Spleen (tissue), 11 donors: ENCODE results near the gene HDAC4. TPM values are rescaled to one million over a fixed set of nuclear protein-coding genes. Genes with fewer than 3 reads are reported as not detected.

Source experiments
- DNase-seq: peaks from one replicate; pipeline ENCODE4 v3.0.0-alpha.2; 2020
- H3K27ac ChIP-seq, 8 donors: fragments of 200-600 bp; sonication (generic) in 7 of 8; 1 replicate in 4 of 8; 2 replicates in 4 of 8; pipeline versions ENCODE4 v1.5.0 to v1.8.0; 2016 to 2021; ENCODE audit warnings: inconsistent platforms in 4 of 8, mild to moderate bottlenecking in 4 of 8, moderate library complexity in 1 of 8
- H3K27me3 ChIP-seq, 7 donors: fragments of 200-600 bp; sonication (generic) in 6 of 7; replicated peaks in 1 of 7; 1 replicate in 4 of 7; 2 replicates in 3 of 7; pipeline versions ENCODE4 v1.5.0 to v1.8.0; 2016 to 2021; ENCODE audit warnings: inconsistent platforms in 3 of 7, mild to moderate bottlenecking in 1 of 7
- H3K36me3 ChIP-seq, 6 donors: fragments of 200-600 bp; sonication (generic) in 5 of 6; 1 replicate in 4 of 6; 2 replicates in 2 of 6; pipeline versions ENCODE4 v1.5.0 to v1.8.0; 2016 to 2021; ENCODE audit warnings: inconsistent platforms in 2 of 6
- H3K4me1 ChIP-seq, 6 donors: fragments of 200-600 bp; sonication (generic) in 5 of 6; 1 replicate in 3 of 6; 2 replicates in 3 of 6; pipeline versions ENCODE4 v1.5.0 to v1.8.0; 2016 to 2021; ENCODE audit warnings: inconsistent platforms in 3 of 6
- H3K4me3 ChIP-seq, 8 donors: fragments of 200-600 bp; sonication (generic) in 7 of 8; 1 replicate in 4 of 8; 2 replicates in 4 of 8; pipeline versions ENCODE4 v1.5.0 to v1.8.0; 2016 to 2021; ENCODE audit warnings: inconsistent platforms in 4 of 8, mild to moderate bottlenecking in 4 of 8, moderate library complexity in 2 of 8
- H3K9me3 ChIP-seq, 8 donors: fragments of 200-600 bp; sonication (generic) in 7 of 8; 1 replicate in 4 of 8; 2 replicates in 4 of 8; pipeline versions ENCODE4 v1.5.0 to v1.8.0; 2016 to 2021; ENCODE audit warnings: inconsistent platforms in 4 of 8
- CTCF ChIP-seq, 11 experiments: fragments of 200-600 bp in 7 of 11; fragments of 450-650 bp in 4 of 11; sonication (generic) in 4 of 11; IDR thresholded peaks in 8 of 11; conservative IDR thresholded peaks in 3 of 11; 1 replicate in 7 of 11; 2 replicates in 4 of 11; pipeline versions ENCODE4 v1.4.0 to v1.8.0; 2016 to 2021; ENCODE audit warnings: antibody characterized with exemption in 11 of 11, inconsistent platforms in 4 of 11, mild to moderate bottlenecking in 1 of 11
- POLR2A ChIP-seq, 3 donors: fragments of 450-650 bp; IDR thresholded peaks; one replicate each; pipeline ENCODE4 v1.5.1; 2017; ENCODE audit warnings: antibody characterized with exemption in 3 of 3, mild to moderate bottlenecking in 1 of 3
- POLR2AphosphoS5 ChIP-seq, 3 donors: sonication (generic); formaldehyde crosslinking; IDR thresholded peaks; one replicate each; pipeline ENCODE4 v1.5.1; 2017; ENCODE audit warnings: antibody characterized with exemption in 3 of 3
- WGBS, 5 donors: extraction: QIAGEN DNeasy Blood & Tissue Kit in 3 of 5; methylation state at CpG; one replicate each; pipeline versions ENCODE4 v1.1.5 to v1.1.7; 2013 to 2018; 5-methylcytosine and 5-hydroxymethylcytosine counted together
- intact Hi-C: fragments of 100-400 bp; cut with DNase I; formaldehyde crosslinking; loops from one replicate; pipeline ENCODE4 v1.15.0; 2023; ENCODE audit warnings: low total_unique reads
- polyA plus RNA-seq, 3 donors: library from polyadenylated mRNA; stranded (reverse); fragments of 200-250 nt; gene quantifications; one replicate each; pipeline ENCODE4 v1.2.1, GENCODE V29; 2013
- total RNA-seq, 7 donors: library from RNA; depleted of rRNA in 3 of 7; stranded (reverse); fragments of >200 nt in 3 of 7; fragmentation: NEBNext Ultra II Directional in 4 of 7; extraction: Animal tissue kit (Norgen Biotek cat#: 25700) in 4 of 7; gene quantifications; one replicate each; pipeline versions ENCODE4 v1.1.0 to v1.2.1, GENCODE V29; 2016 to 2021
- donor health status: healthy with polysubstance abuse.
- donor health status: DM: no; HTN: no; CAD: no; lungs with moderate emphysema.
- donor health status: DM: no; HTN: no; CAD: no.
- donor health status: Bipolar disorder and iron deficiency.
- donor health status: healthy.
- donor health status: DM: no; HTN: no; CAD: no.
- donor health status: DM: yes; HTN: yes; CAD: no.

HDAC4 gene
- total and polyA plus RNA-seq, 10 donors: 3.2 to 122 (median 69.5) TPM

- peaks cover 0 to 8% (median 3%) of the 10 kb centered on the region in 6 donors for H3K4me1 ChIP-seq
- no peak overlapping the region for H3K27ac ChIP-seq
- TF ChIP-seq CTCF (IDR thresholded peaks at IDR 0.05 in 8 of 11, conservative IDR thresholded peaks at IDR 0.05 in 3 of 11) (no peak), POLR2AphosphoS5 (IDR thresholded peaks at IDR 0.05) (no peak), POLR2A (IDR thresholded peaks at IDR 0.05) (no peak)
- H3K36me3 ChIP-seq: no peaks in the 10 kb centered on the region
- intact Hi-C loops: loop anchor here (10.0 kb wide), 1 partner anchor 959 kb away; no protein-coding TSS in a partner anchor
- DNase-seq: no peak
- no peaks in the 10 kb centered on the region for H3K9me3 ChIP-seq
- peaks cover 0 to 32% (median 0%) of the 10 kb centered on the region in 7 donors for H3K27me3 ChIP-seq
- 52 to 73% (median 58%) methylated on average over 8 to 15 of the region's 15 CpGs for WGBS, 5 donors
- H3K4me3 ChIP-seq: no peak overlapping the region
Observed at GRCh38 chr2:239035997-239036731, 364.7 kb downstream of the HDAC4 start.

GRCh38 chr2:239035361-239035814 lies 365.4 kb downstream of the HDAC4 start:
- Histone ChIP-seq H3K4me3 (no peak overlapping the region), H3K27ac (no peak overlapping the region), H3K36me3 (no peaks in the 10 kb centered on the region), H3K27me3 (peaks cover 0 to 32% (median 0%) of the 10 kb centered on the region in 7 donors), H3K4me1 (peaks cover 0 to 8% (median 3%) of the 10 kb centered on the region in 6 donors), H3K9me3 (no peaks in the 10 kb centered on the region)
- DNase-seq: peak; percentile 89
- WGBS, 5 donors: 39 to 73% (median 46%) methylated on average over 3 to 29 of the region's 29 CpGs; no CpG with 5 or more reads in 1 of the 5 donors
- intact Hi-C loops: loop anchor here (10.0 kb wide), 1 partner anchor 959 kb away; no protein-coding TSS in a partner anchor
- TF ChIP-seq POLR2A (IDR thresholded peaks at IDR 0.05) (no peak), CTCF (IDR thresholded peaks at IDR 0.05 in 8 of 11, conservative IDR thresholded peaks at IDR 0.05 in 3 of 11) (peak; percentile 24 to 96 (median 87)), POLR2AphosphoS5 (IDR thresholded peaks at IDR 0.05) (peak in 1 of 3 donors; percentile 17)

GRCh38 chr2:239034561-239035341 lies 366.1 kb downstream of the HDAC4 start:
- no peak overlapping the region for H3K4me3 ChIP-seq
- no peak for TF ChIP-seq CTCF (IDR thresholded peaks at IDR 0.05 in 8 of 11, conservative IDR thresholded peaks at IDR 0.05 in 3 of 11)
- no peak for TF ChIP-seq POLR2AphosphoS5 (IDR thresholded peaks at IDR 0.05)
- TF ChIP-seq POLR2A (IDR thresholded peaks at IDR 0.05): no peak
- H3K27ac ChIP-seq: no peak overlapping the region
- H3K36me3 ChIP-seq: no peaks in the 10 kb centered on the region
- no peak for DNase-seq
- intact Hi-C loops: loop anchor here (10.0 kb wide), 1 partner anchor 960 kb away; no protein-coding TSS in a partner anchor
- no peaks in the 10 kb centered on the region for H3K9me3 ChIP-seq
- peaks cover 0 to 8% (median 3%) of the 10 kb centered on the region in 6 donors for H3K4me1 ChIP-seq
- WGBS, 5 donors: 74 to 86% (median 79%) methylated on average over 9 to 19 of the region's 19 CpGs
- peaks cover 0 to 32% (median 0%) of the 10 kb centered on the region in 7 donors for H3K27me3 ChIP-seq
